Measurements from ENCODE around the gene BLOC1S3. TPM values are rescaled to one million over a fixed set of nuclear protein-coding genes. Genes with fewer than 3 reads are reported as not detected.

The BLOC1S3 gene
- total and polyA plus RNA-seq, 4 donors = 2.9 to 12.2 (median 6.4) TPM

- Histone ChIP-seq H3K27ac (ENCODE audit: low read depth in 1 of 2, low read length in 2 of 2) (no peak overlapping the region), H3K4me1 (ENCODE audit: control insufficient read depth in 1 of 2, insufficient read depth in 2 of 2, low read length in 2 of 2) (no peaks in the 10 kb centered on the region), H3K36me3 (ENCODE audit: control insufficient read depth in 1 of 2, insufficient read depth in 2 of 2, low read length in 1 of 2) (no peaks in the 10 kb centered on the region), H3K4me3 (ENCODE audit: low read length in 2 of 2) (no peak overlapping the region), H3K9me3 (ENCODE audit: control insufficient read depth, low read length) (no peaks in the 10 kb centered on the region), H3K27me3 (ENCODE audit: control insufficient read depth in 1 of 2, insufficient read depth in 2 of 2, low read length in 1 of 2) (no peaks in the 10 kb centered on the region)
- ATAC-seq (ENCODE audit: low FRiP score) = no peak
- intact Hi-C loops (cut with DNase I) = no loop called here
- no peak for DNase-seq
- 82 to 87% methylated on average over 12 of the region's 12 CpGs for WGBS, 2 donors
Measured at GRCh38 chr19:45186509-45187334, 8.1 kb downstream of the BLOC1S3 start.

- DNase-seq (no peak), ATAC-seq (ENCODE audit: low FRiP score) (no peak)
- no peaks in the 10 kb centered on the region for H3K36me3 ChIP-seq (ENCODE audit: control insufficient read depth in 1 of 2, insufficient read depth in 2 of 2, low read length in 1 of 2)
- WGBS, 2 donors = 55 to 57% methylated on average over 12 of the region's 12 CpGs
- H3K9me3 ChIP-seq (ENCODE audit: control insufficient read depth, low read length) = no peaks in the 10 kb centered on the region
- no peaks in the 10 kb centered on the region for H3K27me3 ChIP-seq (ENCODE audit: control insufficient read depth in 1 of 2, insufficient read depth in 2 of 2, low read length in 1 of 2)
- intact Hi-C loops (cut with DNase I) = no loop called here
- no peak overlapping the region for H3K27ac ChIP-seq (ENCODE audit: low read depth in 1 of 2, low read length in 2 of 2)
- H3K4me3 ChIP-seq (ENCODE audit: low read length in 2 of 2) = no peak overlapping the region
- no peaks in the 10 kb centered on the region for H3K4me1 ChIP-seq (ENCODE audit: control insufficient read depth in 1 of 2, insufficient read depth in 2 of 2, low read length in 2 of 2)
Measured at GRCh38 chr19:45187421-45188100, 9.0 kb downstream of the BLOC1S3 start.

- H3K9me3 ChIP-seq (ENCODE audit: control insufficient read depth, low read length) = no peaks in the 10 kb centered on the region
- ATAC-seq (ENCODE audit: low FRiP score) = no peak
- H3K4me1 ChIP-seq (ENCODE audit: control insufficient read depth in 1 of 2, insufficient read depth in 2 of 2, low read length in 2 of 2) = no peaks in the 10 kb centered on the region
- intact Hi-C loops (cut with DNase I) = no loop called here
- DNase-seq = no peak
- no peak overlapping the region for H3K27ac ChIP-seq (ENCODE audit: low read depth in 1 of 2, low read length in 2 of 2)
- no peaks in the 10 kb centered on the region for H3K36me3 ChIP-seq (ENCODE audit: control insufficient read depth in 1 of 2, insufficient read depth in 2 of 2, low read length in 1 of 2)
- H3K4me3 ChIP-seq (ENCODE audit: low read length in 2 of 2) = no peak overlapping the region
- 85 to 100% methylated on average over 1 of the region's 1 CpG for WGBS, 2 donors
- no peaks in the 10 kb centered on the region for H3K27me3 ChIP-seq (ENCODE audit: control insufficient read depth in 1 of 2, insufficient read depth in 2 of 2, low read length in 1 of 2)
Measured at GRCh38 chr19:45189971-45190370, 11.4 kb downstream of the BLOC1S3 start.

DNA sequence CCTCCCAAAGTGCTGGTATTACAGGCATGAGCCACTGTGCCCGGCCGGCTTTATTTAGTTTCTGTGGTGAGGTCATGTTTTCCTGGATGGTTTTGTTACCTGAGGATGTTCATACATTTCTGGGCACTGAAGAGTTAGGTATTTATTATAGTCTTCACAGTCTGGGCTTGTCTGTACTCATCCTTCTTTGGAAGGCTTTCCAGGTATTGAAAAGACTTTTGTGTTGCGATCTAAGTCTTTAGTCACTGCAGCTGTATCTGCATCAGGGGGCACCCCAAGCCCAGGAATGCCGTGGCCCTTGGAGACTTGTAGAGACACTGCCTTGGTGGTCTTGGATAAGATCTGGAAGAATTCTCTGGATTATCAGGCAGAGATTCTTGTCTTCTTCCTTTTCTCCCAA, 12.8 kb downstream of the BLOC1S3 start:
- intact Hi-C loops (cut with DNase I) = no loop called here
- Histone ChIP-seq H3K4me3 (ENCODE audit: low read length in 2 of 2) (no peak overlapping the region), H3K27me3 (ENCODE audit: control insufficient read depth in 1 of 2, insufficient read depth in 2 of 2, low read length in 1 of 2) (no peaks in the 10 kb centered on the region), H3K27ac (ENCODE audit: low read depth in 1 of 2, low read length in 2 of 2) (no peak overlapping the region), H3K4me1 (ENCODE audit: control insufficient read depth in 1 of 2, insufficient read depth in 2 of 2, low read length in 2 of 2) (no peaks in the 10 kb centered on the region), H3K9me3 (ENCODE audit: control insufficient read depth, low read length) (no peaks in the 10 kb centered on the region), H3K36me3 (ENCODE audit: control insufficient read depth in 1 of 2, insufficient read depth in 2 of 2, low read length in 1 of 2) (no peaks in the 10 kb centered on the region)
- no peak for DNase-seq
- ATAC-seq (ENCODE audit: low FRiP score) = no peak
- 95 to 96% methylated on average over 4 of the region's 4 CpGs for WGBS, 2 donors

GRCh38 chr19:45195764-45196163, 17.2 kb downstream of the BLOC1S3 start:
- Histone ChIP-seq H3K4me1 (ENCODE audit: control insufficient read depth in 1 of 2, insufficient read depth in 2 of 2, low read length in 2 of 2) (no peaks in the 10 kb centered on the region), H3K9me3 (ENCODE audit: control insufficient read depth, low read length) (no peaks in the 10 kb centered on the region), H3K27ac (ENCODE audit: low read depth in 1 of 2, low read length in 2 of 2) (no peak overlapping the region), H3K4me3 (ENCODE audit: low read length in 2 of 2) (no peak overlapping the region), H3K36me3 (ENCODE audit: control insufficient read depth in 1 of 2, insufficient read depth in 2 of 2, low read length in 1 of 2) (no peaks in the 10 kb centered on the region), H3K27me3 (ENCODE audit: control insufficient read depth in 1 of 2, insufficient read depth in 2 of 2, low read length in 1 of 2) (no peaks in the 10 kb centered on the region)
- intact Hi-C loops (cut with DNase I) = no loop called here
- DNase-seq = no peak
- 90% methylated on average over 6 of the region's 6 CpGs for WGBS, 2 donors
- no peak for ATAC-seq (ENCODE audit: low FRiP score)

DNA sequence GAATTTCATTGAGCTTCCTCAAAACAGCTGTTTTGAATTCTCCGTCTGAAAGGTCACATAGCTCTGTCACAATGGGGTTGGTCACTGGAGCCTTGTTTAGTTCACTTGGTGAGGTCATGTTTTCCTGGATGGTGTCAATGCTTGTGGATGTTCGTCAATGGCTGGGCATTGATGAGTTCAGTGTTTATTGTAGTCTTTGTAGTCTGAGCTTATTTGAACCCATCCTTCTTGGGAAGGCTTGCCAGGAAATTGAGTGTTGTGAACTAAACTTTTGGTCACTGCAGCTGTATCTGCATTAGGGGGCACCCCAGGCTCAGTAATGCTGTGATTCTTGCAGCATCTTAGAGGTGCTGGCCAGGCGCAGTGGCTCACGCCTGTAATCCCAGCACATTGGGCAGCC, 22.0 kb downstream of the BLOC1S3 start:
- DNase-seq (no peak), ATAC-seq (ENCODE audit: low FRiP score) (no peak)
- intact Hi-C loops (cut with DNase I) = no loop called here

GRCh38 chr19:45202637-45203036, 24.1 kb downstream of the BLOC1S3 start:
- intact Hi-C loops (cut with DNase I) = no loop called here
- ATAC-seq (ENCODE audit: low FRiP score) (no peak), DNase-seq (no peak)

More for the DNA sequence above, 22.0 kb downstream of the BLOC1S3 start:
- H3K4me1 ChIP-seq (ENCODE audit: control insufficient read depth in 1 of 2, insufficient read depth in 2 of 2, low read length in 2 of 2) = no peaks in the 10 kb centered on the region
- no peak overlapping the region for H3K27ac ChIP-seq (ENCODE audit: low read depth in 1 of 2, low read length in 2 of 2)
- no peak overlapping the region for H3K4me3 ChIP-seq (ENCODE audit: low read length in 2 of 2)
- WGBS, 2 donors = 55 to 67% methylated on average over 4 of the region's 4 CpGs
- H3K9me3 ChIP-seq (ENCODE audit: control insufficient read depth, low read length) = no peaks in the 10 kb centered on the region
- no peaks in the 10 kb centered on the region for H3K36me3 ChIP-seq (ENCODE audit: control insufficient read depth in 1 of 2, insufficient read depth in 2 of 2, low read length in 1 of 2)
- no peaks in the 10 kb centered on the region for H3K27me3 ChIP-seq (ENCODE audit: control insufficient read depth in 1 of 2, insufficient read depth in 2 of 2, low read length in 1 of 2)

DNA sequence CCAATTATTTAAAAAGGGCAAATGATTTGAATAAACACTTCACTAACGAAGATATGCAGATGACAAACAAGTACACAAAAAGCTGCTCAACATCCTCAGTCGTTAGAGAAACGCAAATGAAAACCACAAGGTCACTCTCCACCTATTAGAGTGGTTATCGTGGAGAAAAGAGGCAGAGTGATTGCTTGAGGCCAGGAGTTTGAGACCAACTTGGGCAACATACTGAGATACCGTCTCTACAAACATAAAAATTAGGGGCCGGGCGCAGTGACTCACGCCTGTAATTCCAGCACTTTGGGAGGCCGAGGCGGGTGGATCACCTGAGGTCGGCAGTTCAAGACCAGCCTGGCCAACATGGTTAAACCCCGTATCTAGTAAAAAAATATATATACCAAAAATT, 27.2 kb downstream of the BLOC1S3 start:
- no peak for DNase-seq
- Histone ChIP-seq H3K4me3 (ENCODE audit: low read length in 2 of 2) (no peak overlapping the region), H3K36me3 (ENCODE audit: control insufficient read depth in 1 of 2, insufficient read depth in 2 of 2, low read length in 1 of 2) (no peaks in the 10 kb centered on the region), H3K27me3 (ENCODE audit: control insufficient read depth in 1 of 2, insufficient read depth in 2 of 2, low read length in 1 of 2) (no peaks in the 10 kb centered on the region), H3K4me1 (ENCODE audit: control insufficient read depth in 1 of 2, insufficient read depth in 2 of 2, low read length in 2 of 2) (no peaks in the 10 kb centered on the region), H3K27ac (ENCODE audit: low read depth in 1 of 2, low read length in 2 of 2) (no peak overlapping the region), H3K9me3 (ENCODE audit: control insufficient read depth, low read length) (no peaks in the 10 kb centered on the region)
- 86 to 88% methylated on average over 12 of the region's 12 CpGs for WGBS, 2 donors
- intact Hi-C loops (cut with DNase I) = no loop called here
- no peak for ATAC-seq (ENCODE audit: low FRiP score)

More at GRCh38 chr19:45202637-45203036, 24.1 kb downstream of the BLOC1S3 start:
- no peaks in the 10 kb centered on the region for H3K9me3 ChIP-seq (ENCODE audit: control insufficient read depth, low read length)
- 90 to 91% methylated on average over 6 of the region's 6 CpGs for WGBS, 2 donors
- no peak overlapping the region for H3K27ac ChIP-seq (ENCODE audit: low read depth in 1 of 2, low read length in 2 of 2)
- no peaks in the 10 kb centered on the region for H3K27me3 ChIP-seq (ENCODE audit: control insufficient read depth in 1 of 2, insufficient read depth in 2 of 2, low read length in 1 of 2)
- no peaks in the 10 kb centered on the region for H3K4me1 ChIP-seq (ENCODE audit: control insufficient read depth in 1 of 2, insufficient read depth in 2 of 2, low read length in 2 of 2)
- no peak overlapping the region for H3K4me3 ChIP-seq (ENCODE audit: low read length in 2 of 2)
- no peaks in the 10 kb centered on the region for H3K36me3 ChIP-seq (ENCODE audit: control insufficient read depth in 1 of 2, insufficient read depth in 2 of 2, low read length in 1 of 2)

GRCh38 chr19:45206328-45206727, 27.7 kb downstream of the BLOC1S3 start:
- ATAC-seq (ENCODE audit: low FRiP score) (no peak), DNase-seq (no peak)
- 92 to 96% methylated on average over 3 of the region's 3 CpGs for WGBS, 2 donors
- H3K27me3 ChIP-seq (ENCODE audit: control insufficient read depth in 1 of 2, insufficient read depth in 2 of 2, low read length in 1 of 2) = no peaks in the 10 kb centered on the region
- H3K4me1 ChIP-seq (ENCODE audit: control insufficient read depth in 1 of 2, insufficient read depth in 2 of 2, low read length in 2 of 2) = no peaks in the 10 kb centered on the region
- intact Hi-C loops (cut with DNase I) = no loop called here
- no peak overlapping the region for H3K4me3 ChIP-seq (ENCODE audit: low read length in 2 of 2)
- no peaks in the 10 kb centered on the region for H3K36me3 ChIP-seq (ENCODE audit: control insufficient read depth in 1 of 2, insufficient read depth in 2 of 2, low read length in 1 of 2)
- H3K27ac ChIP-seq (ENCODE audit: low read depth in 1 of 2, low read length in 2 of 2) = no peak overlapping the region
- H3K9me3 ChIP-seq (ENCODE audit: control insufficient read depth, low read length) = no peaks in the 10 kb centered on the region

All from aorta (tissue), 5 donors.